HepG2 (cell line): ENCODE data around the gene DDX54. TPM values are rescaled to one million over a fixed set of nuclear protein-coding genes. Genes with fewer than 3 reads are reported as not detected.

Experiments
- BCL3 ChIP-seq: sonication (generic); formaldehyde crosslinking; IDR thresholded peaks from 2 replicates; pipeline ENCODE4 v1.5.1; 2020; ENCODE audit warnings: mild to moderate bottlenecking, missing genetic modification reagents, moderate library complexity
- CREBL2 ChIP-seq: sonication (generic); formaldehyde crosslinking; IDR thresholded peaks from 2 replicates; pipeline ENCODE4 v1.8.1; 2023; ENCODE audit warnings: missing genetic modification reagents, mild to moderate bottlenecking, borderline replicate concordance
- CTCF ChIP-seq: sonication (generic); formaldehyde crosslinking; IDR thresholded peaks from 2 replicates; pipeline ENCODE4 v1.5.0; 2020; ENCODE audit warnings: mild to moderate bottlenecking, missing genetic modification reagents, moderate library complexity
- FOXM1 ChIP-seq: sonication (generic); formaldehyde crosslinking; IDR thresholded peaks from 2 replicates; pipeline ENCODE4 v1.5.0; 2020; ENCODE audit warnings: missing genetic modification reagents
- HNF4A ChIP-seq: sonication (generic); formaldehyde crosslinking; IDR thresholded peaks from 2 replicates; pipeline ENCODE4 v1.4.0; 2020; ENCODE audit warnings: missing genetic modification reagents
- KLF13 ChIP-seq: sonication (generic); formaldehyde crosslinking; IDR thresholded peaks from 2 replicates; pipeline ENCODE4 v1.4.0; 2020; ENCODE audit warnings: mild to moderate bottlenecking, missing genetic modification reagents
- PRDM15 ChIP-seq: sonication (generic); formaldehyde crosslinking; IDR thresholded peaks from 2 replicates; pipeline ENCODE4 v1.4.0; 2020; ENCODE audit warnings: missing genetic modification reagents
- SOX5 ChIP-seq: IDR thresholded peaks from 2 replicates; pipeline ENCODE4 v1.6.1; 2016; ENCODE audit warnings: borderline replicate concordance
- SP140L ChIP-seq: sonication (generic); formaldehyde crosslinking; IDR thresholded peaks from 2 replicates; pipeline ENCODE4 v1.4.0; 2020; ENCODE audit warnings: missing genetic modification reagents, borderline replicate concordance
- ZBTB46 ChIP-seq: sonication (generic); formaldehyde crosslinking; IDR thresholded peaks from 2 replicates; pipeline ENCODE4 v1.4.0; 2020; ENCODE audit warnings: mild to moderate bottlenecking, missing genetic modification reagents, borderline replicate concordance
- ZBTB7A ChIP-seq: sonication (generic); formaldehyde crosslinking; IDR thresholded peaks from 2 replicates; pipeline ENCODE4 v1.8.0; 2022; ENCODE audit warnings: mild to moderate bottlenecking, missing genetic modification reagents
- ZNF160 ChIP-seq: sonication (generic); formaldehyde crosslinking; IDR thresholded peaks from 2 replicates; pipeline ENCODE4 v1.8.0; 2022; ENCODE audit warnings: mild to moderate bottlenecking, inconsistent platforms, missing genetic modification reagents
- ZUFSP ChIP-seq: sonication (generic); formaldehyde crosslinking; IDR thresholded peaks from 2 replicates; pipeline ENCODE4 v1.9.0; 2021; ENCODE audit warnings: missing genetic modification reagents, mild to moderate bottlenecking, borderline replicate concordance
- polyA plus RNA-seq, 8 experiments: library from polyadenylated mRNA; depleted of rRNA in 3 of 8; stranded (reverse) in 7 of 8; unstranded in 1 of 8; fragments of >200 nt; fragmentation: Illumina TruSeq in 4 of 8; extraction: Trizol in 4 of 8; gene quantifications; 2 replicates each; pipeline versions ENCODE4 v1.2.1 to v1.2.3, GENCODE V29; 2011 to 2016; ENCODE audit warnings: low read depth in 4 of 8, missing spikeins in 1 of 8, mixed read lengths in 1 of 8; ENCODE audit not compliant: insufficient read depth in 1 of 8
- total RNA-seq, 5 experiments: library from RNA; depleted of rRNA; stranded (reverse); fragments of >200 nt; fragmentation: Illumina TruSeq; extraction: Trizol; gene quantifications; 2 replicates each; pipeline ENCODE4 v1.2.3, GENCODE V29; 2016; ENCODE audit warnings: low read depth in 1 of 5

Gene DDX54
- total and polyA plus RNA-seq, 2 of the 13 experiments (the other 11 are each of a cell fraction or from before 2014, with no cell fraction given) = 59.7 to 61.1 TPM

GRCh38 chr12:113221181-113221996, 36.1 kb upstream of the DDX54 start, which contains the start of gene TPCN1 (continued):
- peak; percentile 23; the same call in 1 of the 2 replicates for TF ChIP-seq PRDM15
- no peak for TF ChIP-seq ZUFSP (CRISPR knock-in tag)
- TF ChIP-seq HNF4A (CRISPR knock-in tag) = no peak
- TF ChIP-seq CREBL2 (CRISPR knock-in tag) = peak; percentile 42; the same call in 1 of the 2 replicates
- no peak for TF ChIP-seq FOXM1 (CRISPR knock-in tag)
- TF ChIP-seq KLF13 (CRISPR knock-in tag) = no peak
- no peak for TF ChIP-seq ZBTB46 (CRISPR knock-in tag)
- TF ChIP-seq ZBTB7A (CRISPR knock-in tag) = peak; percentile 86
- no peak for TF ChIP-seq SP140L (CRISPR knock-in tag)
- peak; percentile 58; the same call in 1 of the 2 replicates for TF ChIP-seq ZNF160
- TF ChIP-seq CTCF (CRISPR knock-in tag) = peak; percentile 23; the same call in 1 of the 2 replicates
- no peak for TF ChIP-seq BCL3
- no peak for TF ChIP-seq SOX5 (CRISPR knock-in tag)
